Activated naive CD8-positive, alpha-beta T cell treated with anti-CD3 and anti-CD28 coated beads, Interleukin-2, amount 50 U/mL, for 16 hours (primary cell): ENCODE data around the gene CD4.
A peak's percentile ranks its signal among the peaks of the same experiment; 100 is the strongest.
"Not testable (repeated sequence)": the region's sequence is repeated elsewhere in the genome, so short reads cannot be mapped to it uniquely, and the experiment has no call there.

Experiments
- DNase-seq: peaks from one replicate; pipeline ENCODE4 v3.0.0-alpha.2; 2020; ENCODE audit warnings: low read depth, low spot score

CD4 gene

DNA sequence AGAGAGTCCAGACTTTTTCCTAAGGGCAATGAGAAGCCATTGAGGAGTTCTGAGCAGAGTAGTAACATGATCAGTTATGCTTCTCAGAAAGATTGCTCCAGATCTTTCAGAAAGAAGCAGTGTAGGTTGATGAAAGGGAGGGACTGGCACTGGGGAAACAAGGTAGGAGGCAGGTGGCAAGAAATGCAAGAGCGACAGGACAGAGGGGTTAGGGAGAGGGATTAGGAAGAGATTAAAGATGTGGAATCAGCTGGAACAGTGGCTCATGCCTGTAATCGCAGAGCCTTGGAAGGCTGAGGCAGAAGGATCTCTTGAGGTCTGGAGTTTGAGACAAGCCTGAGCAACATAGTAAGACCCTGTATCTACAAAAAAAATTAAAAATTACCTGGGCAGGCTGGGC is 58.3 kb downstream of the CD4 start:
- DNase-seq = no peak

- no peak for DNase-seq
Measured at GRCh38 chr12:6849427-6849826, 60.1 kb downstream of the CD4 start.

DNA sequence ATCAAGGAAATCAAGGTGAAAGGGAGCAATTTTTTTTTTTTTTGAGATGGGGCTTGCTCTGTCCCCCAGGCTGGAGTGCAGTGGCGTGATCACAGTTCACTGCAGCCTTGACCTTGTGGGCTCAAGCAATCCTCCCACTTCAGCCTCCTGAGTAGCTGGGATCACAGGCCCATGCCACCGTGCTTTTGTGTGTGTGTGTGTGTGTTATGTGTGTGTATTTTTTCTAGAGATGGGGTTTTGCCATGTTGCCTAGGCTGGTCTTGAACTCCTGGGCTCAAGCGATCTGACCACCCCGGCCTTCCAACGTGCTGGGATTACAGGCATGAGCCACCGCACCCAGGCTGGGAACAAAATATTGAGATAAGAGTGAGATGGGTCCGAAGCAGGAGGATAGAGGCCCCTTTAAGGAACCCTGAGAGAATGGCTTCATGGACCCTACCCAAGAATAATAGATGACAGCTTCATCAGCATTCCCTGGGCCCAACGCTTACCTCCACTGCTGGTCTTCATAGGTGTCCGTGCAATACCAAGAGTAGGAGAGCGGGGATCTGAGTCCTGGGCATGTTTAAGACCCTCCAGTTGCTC is 60.7 kb downstream of the CD4 start:
- DNase-seq = no peak

GRCh38 chr12:6850796-6851152 is 61.4 kb downstream of the CD4 start:
- no peak for DNase-seq

- peak; percentile 77 for DNase-seq
Measured at GRCh38 chr12:6851153-6851920, 62.0 kb downstream of the CD4 start, which contains the start of gene CDCA3. TSS of gene CDCA3 (minus strand) at chr12:6851286. CDS start at chr12:6850952, 334 bp downstream.

DNA sequence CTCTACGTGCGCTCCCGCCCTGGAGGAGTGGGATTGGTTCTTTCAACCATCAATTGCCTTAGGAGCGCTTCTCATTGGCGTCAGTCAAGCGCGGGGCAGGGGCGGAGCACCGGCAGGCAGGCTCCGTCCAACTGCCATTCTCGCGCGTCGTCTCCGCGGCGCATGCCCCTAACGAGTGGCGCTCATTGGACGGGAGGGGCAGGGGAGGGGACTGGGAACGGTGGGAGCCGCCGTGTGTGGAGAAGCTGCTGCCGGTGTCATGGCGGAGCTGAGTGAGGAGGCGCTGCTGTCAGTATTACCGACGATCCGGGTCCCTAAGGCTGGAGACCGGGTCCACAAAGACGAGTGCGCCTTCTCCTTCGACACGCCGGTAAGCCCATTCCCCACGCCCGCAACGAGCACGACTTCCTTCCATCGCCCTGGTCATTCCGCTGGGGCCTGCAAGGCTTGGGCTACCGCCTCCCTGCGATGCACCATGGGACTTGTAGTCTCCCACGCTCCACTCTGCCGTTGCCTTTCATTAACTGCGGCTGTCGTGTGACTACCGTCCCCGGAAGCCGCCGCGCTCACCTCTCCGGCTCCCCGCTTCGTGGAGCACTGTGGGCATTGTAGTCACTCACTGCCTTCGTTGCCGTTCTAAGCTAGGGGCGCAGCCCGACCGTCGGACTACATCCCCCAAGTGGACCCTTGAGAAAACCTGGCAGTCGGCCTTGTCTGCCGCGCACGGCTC is 62.8 kb downstream of the CD4 start, which contains the start of gene USP5:
USP5 (plus strand) TSS at position 230 of the 730 bp plus-strand sequence; CDS start at position 260, 30 bp downstream.
- DNase-seq = peak; percentile 93

GRCh38 chr12:6852651-6853354 is 63.5 kb downstream of the CD4 start:
- DNase-seq = peak; percentile 37

GRCh38 chr12:6853626-6854025 is 64.3 kb downstream of the CD4 start:
- DNase-seq = no peak

DNA sequence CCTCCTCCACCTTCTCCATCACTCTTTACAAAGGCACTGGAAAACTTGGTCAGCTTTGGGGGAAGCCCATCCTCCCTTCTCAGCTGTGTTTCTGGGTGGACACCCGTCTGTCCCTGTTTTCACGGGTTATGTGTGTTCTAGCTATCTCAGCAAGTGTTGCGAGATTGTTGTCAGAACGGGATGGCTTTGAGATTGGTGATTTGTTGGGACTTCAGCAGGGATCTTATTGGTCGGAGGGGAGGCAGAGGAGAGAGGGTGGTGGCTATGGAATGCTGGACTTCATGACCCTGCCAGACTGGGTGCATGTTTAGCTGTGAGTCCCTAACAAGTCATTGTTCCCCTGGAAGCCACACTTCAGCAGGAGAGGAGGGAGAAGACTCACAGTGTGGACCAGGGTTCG is 64.7 kb downstream of the CD4 start:
- no peak for DNase-seq

- no peak for DNase-seq
Measured at GRCh38 chr12:6855322-6855721, 66.0 kb downstream of the CD4 start.

DNA sequence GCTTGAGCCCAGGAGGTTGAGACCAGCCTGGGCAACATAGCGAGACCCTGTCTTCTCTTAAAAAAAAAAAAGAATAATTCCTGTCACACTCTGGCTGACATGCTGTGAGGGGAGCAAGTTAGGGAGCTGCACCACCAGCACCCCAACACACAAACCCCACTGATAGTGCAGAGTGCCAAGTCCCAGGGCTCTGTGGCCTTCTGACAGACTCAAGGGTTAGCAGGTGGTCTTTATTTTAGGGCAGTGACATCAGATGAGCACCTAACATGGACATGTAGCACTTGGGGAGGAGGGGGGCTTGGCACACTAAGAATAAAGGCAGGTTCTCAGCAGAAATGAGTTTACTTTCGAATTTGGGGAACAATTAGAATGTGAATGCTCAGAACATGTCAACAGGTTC is 69.5 kb downstream of the CD4 start:
- no peak for DNase-seq

DNA sequence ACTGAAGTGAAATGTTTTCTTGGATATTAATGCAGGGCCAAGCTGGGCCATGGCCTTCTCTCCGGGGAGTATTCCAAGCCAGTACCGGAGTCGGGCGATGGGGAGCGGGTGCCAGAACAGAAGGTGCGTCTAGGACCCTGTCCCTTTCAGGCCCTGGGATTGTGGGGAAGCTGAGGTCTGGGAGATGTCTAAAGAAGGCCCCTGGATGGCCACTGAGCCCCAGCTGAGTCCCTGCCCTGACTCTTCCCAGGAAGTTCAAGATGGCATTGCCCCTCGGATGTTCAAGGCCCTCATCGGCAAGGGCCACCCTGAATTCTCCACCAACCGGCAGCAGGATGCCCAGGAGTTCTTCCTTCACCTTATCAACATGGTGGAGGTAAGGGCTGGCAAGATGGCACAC is 70.8 kb downstream of the CD4 start:
- DNase-seq = no peak

GRCh38 chr12:6860942-6861341 is 71.6 kb downstream of the CD4 start:
- no peak for DNase-seq

DNA sequence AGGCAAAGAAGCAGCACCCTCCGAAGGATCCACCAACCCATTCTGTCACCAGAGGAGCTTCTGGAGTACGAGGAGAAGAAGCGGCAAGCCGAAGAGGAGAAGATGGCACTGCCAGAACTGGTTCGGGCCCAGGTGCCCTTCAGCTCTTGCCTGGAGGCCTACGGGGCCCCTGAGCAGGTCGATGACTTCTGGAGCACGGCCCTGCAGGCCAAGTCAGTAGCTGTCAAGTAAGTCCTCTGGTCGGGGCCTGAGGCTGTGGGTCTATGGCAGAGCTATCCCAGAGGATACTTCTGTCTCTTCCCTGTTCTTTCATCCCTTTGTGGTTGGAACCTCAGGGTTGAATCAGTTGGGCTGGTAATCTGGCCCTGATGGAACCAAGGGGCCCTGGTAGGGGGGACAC is 72.1 kb downstream of the CD4 start:
- no peak for DNase-seq

GRCh38 chr12:6863033-6863432 is 73.7 kb downstream of the CD4 start:
- DNase-seq = no peak

DNA sequence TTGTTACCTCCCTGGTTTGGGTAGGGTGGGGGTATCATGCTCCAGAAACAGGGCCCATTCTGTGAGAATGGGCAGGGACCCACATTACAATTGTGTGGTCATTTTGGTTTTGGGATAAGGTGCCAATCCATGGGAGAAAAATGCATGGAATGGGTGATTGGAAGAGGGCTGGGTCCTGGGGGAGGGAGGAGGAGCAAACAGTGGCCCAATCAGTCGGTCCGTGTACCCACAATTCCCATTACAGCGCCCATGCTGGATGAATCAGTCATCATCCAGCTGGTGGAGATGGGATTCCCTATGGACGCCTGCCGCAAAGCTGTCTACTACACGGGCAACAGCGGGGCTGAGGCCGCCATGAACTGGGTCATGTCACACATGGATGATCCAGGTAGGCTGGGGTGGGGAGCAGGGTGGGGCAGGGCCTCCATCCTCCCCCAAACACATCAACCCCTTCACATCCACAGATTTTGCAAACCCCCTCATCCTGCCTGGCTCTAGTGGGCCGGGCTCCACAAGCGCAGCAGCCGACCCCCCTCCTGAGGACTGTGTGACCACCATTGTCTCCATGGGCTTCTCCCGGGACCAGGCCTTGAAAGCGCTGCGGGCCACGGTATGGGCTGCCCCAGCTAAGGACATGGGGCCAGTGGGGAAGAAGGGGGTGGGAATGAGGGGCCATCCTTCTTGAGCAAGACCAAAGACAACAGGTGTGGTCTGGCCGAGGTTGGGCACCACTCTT is 74.4 kb downstream of the CD4 start:
- no peak for DNase-seq

- not testable (repeated sequence) for DNase-seq
Measured at GRCh38 chr12:6865307-6865706, 76.0 kb downstream of the CD4 start.

GRCh38 chr12:6866163-6866919 is 77.0 kb downstream of the CD4 start:
- DNase-seq = no peak

DNA sequence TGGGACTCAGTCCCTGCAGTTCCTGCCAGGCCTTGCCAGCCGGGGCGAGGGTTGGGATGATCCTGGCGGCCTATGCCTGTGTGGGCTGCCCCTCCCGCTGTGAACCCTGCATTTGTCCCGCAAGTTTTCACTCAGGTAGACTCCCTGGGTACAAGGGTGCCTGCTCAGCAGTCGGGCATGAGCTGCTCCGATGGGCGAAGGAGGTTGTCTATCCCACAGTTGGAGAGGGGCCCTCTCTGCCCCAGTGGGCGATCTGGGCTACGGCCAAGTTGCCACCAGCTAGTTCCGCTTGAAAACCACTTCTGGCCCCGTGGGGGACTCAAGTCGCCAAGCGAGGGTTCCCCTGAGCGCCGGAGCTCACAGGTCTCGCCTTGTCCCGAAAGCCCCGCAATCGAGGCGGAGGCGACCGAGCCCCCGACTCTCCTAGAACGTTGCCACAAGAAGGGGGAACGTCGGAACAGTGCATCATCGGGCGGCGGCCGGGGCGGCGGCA is 77.6 kb downstream of the CD4 start:
- no peak for DNase-seq

GRCh38 chr12:6867413-6868210 is 78.3 kb downstream of the CD4 start, which contains the start of gene TPI1:
TSS of gene TPI1 (plus strand) at chr12:6867531. CDS start at chr12:6867567, 36 bp downstream.
- DNase-seq = peak; percentile 56
